Measurements from ENCODE around the gene SRGAP1.
"Not testable (repeated sequence)": the region's sequence is repeated elsewhere in the genome, so short reads cannot be mapped to it uniquely, and the experiment has no call there.

SRGAP1 gene

DNA sequence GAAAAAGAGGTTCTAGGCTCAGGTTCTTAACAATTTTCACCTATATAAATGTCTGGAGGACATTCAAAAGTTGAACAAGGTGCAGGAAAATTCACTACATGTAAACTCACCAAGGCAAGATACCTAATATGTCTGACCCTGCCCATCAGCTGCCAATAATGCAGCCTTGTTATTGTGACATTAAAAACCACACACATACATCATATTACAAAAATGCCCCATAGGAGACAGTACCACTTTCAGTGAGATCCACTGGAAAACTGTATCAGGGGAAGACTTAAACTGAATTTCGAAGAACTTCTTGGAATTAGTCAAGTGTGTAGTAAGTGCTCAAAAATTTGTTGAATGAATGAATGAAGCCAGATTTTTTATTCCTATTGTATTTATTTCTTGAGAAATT, 294.5 kb downstream of the SRGAP1 start:
- Mint-ChIP-seq H3K27ac (no peak overlapping the region), H3K4me1 (no peaks in the 10 kb centered on the region), H3K9me3 (peaks cover 7% of the 10 kb centered on the region), H3K4me3 (no peak overlapping the region), H3K27me3 (no peaks in the 10 kb centered on the region), H3K36me3 (ENCODE audit: low read depth) (no peaks in the 10 kb centered on the region)
- DNase-seq = no peak
- ATAC-seq = no peak

DNA sequence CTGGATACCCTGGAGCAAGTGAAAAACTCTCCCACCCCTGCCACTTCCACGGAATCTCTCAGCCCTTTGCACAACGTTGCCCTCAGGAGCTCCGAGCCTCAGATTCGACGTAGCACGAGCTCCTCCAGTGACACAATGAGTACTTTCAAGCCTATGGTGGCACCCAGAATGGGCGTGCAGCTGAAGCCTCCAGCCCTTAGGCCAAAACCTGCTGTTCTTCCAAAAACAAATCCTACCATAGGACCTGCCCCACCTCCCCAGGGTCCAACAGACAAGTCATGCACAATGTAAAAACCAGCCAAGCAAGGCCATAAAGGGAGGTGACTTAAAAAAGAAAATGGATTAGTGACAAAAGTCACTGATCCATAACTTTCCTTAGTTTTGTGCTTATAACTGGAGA, 297.9 kb downstream of the SRGAP1 start:
- Mint-ChIP-seq H3K4me1 (peaks cover 1% of the 10 kb centered on the region), H3K4me3 (no peak overlapping the region), H3K36me3 (ENCODE audit: low read depth) (no peaks in the 10 kb centered on the region), H3K27ac (no peak overlapping the region), H3K27me3 (no peaks in the 10 kb centered on the region), H3K9me3 (peaks cover 4% of the 10 kb centered on the region)
- DNase-seq = no peak
- ATAC-seq = no peak

DNA sequence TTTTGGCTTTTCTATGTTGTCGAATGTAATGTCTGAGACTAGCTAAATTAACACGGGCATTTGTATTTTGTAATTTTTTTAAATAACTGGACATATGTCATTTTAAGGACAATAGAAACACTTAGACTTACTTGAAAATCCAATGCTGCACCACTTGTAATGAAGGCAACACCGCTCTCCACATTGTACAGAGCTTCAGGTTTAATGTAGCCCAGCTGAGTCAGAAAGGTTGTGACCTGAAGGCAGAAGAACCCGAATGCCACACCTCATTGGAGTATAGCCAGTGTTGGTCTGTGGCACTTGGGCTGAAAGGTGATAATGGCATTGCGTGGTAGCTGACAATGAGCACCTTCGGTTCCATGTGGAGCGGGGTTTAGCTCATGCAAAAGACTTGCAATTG, 298.3 kb downstream of the SRGAP1 start:
- no peak overlapping the region for H3K4me3 Mint-ChIP-seq
- no peaks in the 10 kb centered on the region for H3K36me3 Mint-ChIP-seq (ENCODE audit: low read depth)
- peaks cover 4% of the 10 kb centered on the region for H3K9me3 Mint-ChIP-seq
- H3K27me3 Mint-ChIP-seq = no peaks in the 10 kb centered on the region
- DNase-seq (no peak), ATAC-seq (no peak)
- no peak overlapping the region for H3K27ac Mint-ChIP-seq
- H3K4me1 Mint-ChIP-seq = peaks cover 2% of the 10 kb centered on the region

DNA sequence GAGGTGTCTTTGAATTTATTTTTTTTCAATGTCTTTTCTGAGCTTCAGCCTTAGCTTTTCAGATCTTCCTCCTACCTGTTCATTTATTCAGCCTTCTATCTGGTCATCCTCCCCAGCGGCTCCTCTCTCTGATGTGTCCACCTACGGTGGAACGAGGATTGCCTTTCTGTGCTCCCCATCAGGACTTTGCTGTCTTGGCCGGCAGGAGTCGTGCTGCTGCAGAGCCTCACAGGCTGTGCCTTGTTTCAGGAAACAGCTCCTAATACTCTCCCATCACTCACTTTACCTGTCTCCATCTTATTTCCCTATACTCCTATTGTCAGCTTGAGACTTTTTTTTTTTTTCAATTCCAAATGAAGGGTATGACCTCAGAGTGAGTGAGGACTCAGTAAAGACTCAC, 300.7 kb downstream of the SRGAP1 start:
- ATAC-seq (no peak), DNase-seq (no peak)
- Mint-ChIP-seq H3K4me3 (no peak overlapping the region), H3K9me3 (no peaks in the 10 kb centered on the region), H3K27me3 (no peaks in the 10 kb centered on the region), H3K27ac (no peak overlapping the region), H3K4me1 (peaks cover 2% of the 10 kb centered on the region), H3K36me3 (ENCODE audit: low read depth) (no peaks in the 10 kb centered on the region)

DNA sequence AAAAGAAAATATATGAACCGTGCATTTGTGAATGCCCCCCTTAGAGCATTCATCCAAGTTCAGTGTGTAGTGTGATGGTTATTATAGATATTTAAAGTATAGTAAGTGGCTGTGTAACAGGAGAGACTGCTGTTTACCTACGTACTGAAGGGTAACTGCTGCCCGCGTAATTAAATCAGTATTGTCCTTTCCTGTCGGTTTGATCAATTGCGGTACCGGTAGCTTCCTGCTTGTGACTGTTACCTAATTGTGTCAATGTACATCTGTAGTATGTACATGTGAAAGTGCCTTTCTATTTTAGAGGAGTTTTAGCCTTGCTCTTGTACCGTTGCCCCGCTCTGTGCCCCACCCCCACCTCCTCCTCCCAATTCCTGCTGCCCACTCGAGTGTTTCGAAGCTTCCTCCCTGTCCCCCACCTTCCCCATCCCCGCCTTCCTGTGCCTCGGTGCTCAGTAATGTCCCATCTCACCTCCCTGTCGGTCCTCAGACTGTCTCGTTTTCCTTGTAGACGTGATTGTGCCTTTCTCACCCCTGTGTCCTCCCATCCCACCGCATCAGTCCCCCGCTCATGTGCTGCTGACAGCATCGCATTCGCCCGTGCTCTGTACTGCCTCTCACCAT, 302.6 kb downstream of the SRGAP1 start:
- ATAC-seq (peak; percentile 15), DNase-seq (no peak)
- no peaks in the 10 kb centered on the region for H3K9me3 Mint-ChIP-seq
- peaks cover 3% of the 10 kb centered on the region for H3K36me3 Mint-ChIP-seq (ENCODE audit: low read depth)
- peak overlapping the region; percentile 8 for H3K4me3 Mint-ChIP-seq
- peaks cover 2% of the 10 kb centered on the region for H3K4me1 Mint-ChIP-seq
- no peak overlapping the region for H3K27ac Mint-ChIP-seq
- no peaks in the 10 kb centered on the region for H3K27me3 Mint-ChIP-seq

DNA sequence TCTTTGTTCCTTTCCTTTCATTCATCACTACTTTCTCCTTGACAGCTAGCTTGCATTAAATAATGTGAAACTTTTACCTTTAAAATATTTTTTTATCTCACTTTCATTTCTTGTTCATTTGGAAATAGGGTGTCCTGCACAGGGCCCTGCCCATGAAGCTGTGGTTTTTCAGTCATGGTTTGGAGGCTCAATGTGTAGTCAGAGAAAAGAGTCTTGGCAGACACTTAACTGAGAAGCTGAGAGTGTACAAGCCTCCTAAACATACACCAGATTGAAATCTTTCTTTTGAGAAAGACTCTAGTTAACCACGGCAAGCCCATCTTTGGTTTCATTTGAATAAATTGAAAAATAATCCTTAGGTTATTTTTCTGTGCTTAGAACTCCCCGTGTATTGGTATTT, 303.4 kb downstream of the SRGAP1 start:
- no peak overlapping the region for H3K4me3 Mint-ChIP-seq
- peaks cover 3% of the 10 kb centered on the region for H3K36me3 Mint-ChIP-seq (ENCODE audit: low read depth)
- no peaks in the 10 kb centered on the region for H3K9me3 Mint-ChIP-seq
- peaks cover 2% of the 10 kb centered on the region for H3K4me1 Mint-ChIP-seq
- H3K27me3 Mint-ChIP-seq = no peaks in the 10 kb centered on the region
- DNase-seq (no peak), ATAC-seq (no peak)
- H3K27ac Mint-ChIP-seq = no peak overlapping the region

DNA sequence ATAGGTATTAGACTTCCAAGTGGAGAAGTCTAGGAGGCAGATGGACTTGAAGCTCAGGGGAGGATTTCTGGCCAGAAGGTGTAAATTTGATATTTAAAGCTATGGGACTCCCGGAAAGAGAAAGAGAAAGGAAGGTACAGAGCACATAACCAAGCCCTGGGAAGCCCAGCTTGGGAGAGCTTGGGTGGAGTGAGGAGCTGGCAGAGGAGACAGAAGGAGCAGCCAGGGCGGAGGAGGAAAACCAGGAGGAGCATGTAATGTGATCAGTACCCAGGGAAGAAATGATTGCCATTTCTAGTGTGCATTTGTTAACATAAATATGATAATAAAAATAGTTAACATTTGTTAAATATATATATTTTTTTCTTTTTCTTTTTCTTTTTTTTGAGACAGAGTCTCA, 310.2 kb downstream of the SRGAP1 start:
- Mint-ChIP-seq H3K27me3 (no peaks in the 10 kb centered on the region), H3K9me3 (no peaks in the 10 kb centered on the region), H3K4me1 (no peaks in the 10 kb centered on the region), H3K4me3 (no peak overlapping the region), H3K36me3 (ENCODE audit: low read depth) (peaks cover 8% of the 10 kb centered on the region), H3K27ac (no peak overlapping the region)
- ATAC-seq (no peak), DNase-seq (no peak)

DNA sequence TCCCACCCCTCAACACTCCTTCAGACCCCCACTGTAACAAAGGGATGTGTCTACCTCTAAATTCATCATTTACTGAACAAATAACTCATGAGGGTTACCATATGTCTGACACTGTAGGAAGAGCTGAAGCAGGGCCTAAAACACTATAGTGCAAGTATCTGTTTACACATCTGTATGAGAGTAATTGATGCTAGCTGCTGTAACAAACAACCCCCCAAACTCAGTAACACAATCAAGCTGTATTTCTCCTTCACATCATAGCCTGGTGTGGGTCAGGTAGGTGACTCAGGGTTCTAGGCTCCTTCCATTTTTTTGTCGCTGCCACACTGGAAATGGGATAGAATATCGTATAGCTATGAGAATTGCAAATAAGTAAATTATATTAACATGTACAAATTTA, 312.6 kb downstream of the SRGAP1 start:
- H3K27ac Mint-ChIP-seq = no peak overlapping the region
- H3K4me3 Mint-ChIP-seq = no peak overlapping the region
- no peaks in the 10 kb centered on the region for H3K4me1 Mint-ChIP-seq
- no peaks in the 10 kb centered on the region for H3K27me3 Mint-ChIP-seq
- no peak for DNase-seq
- peaks cover 5% of the 10 kb centered on the region for H3K36me3 Mint-ChIP-seq (ENCODE audit: low read depth)
- no peaks in the 10 kb centered on the region for H3K9me3 Mint-ChIP-seq
- no peak for ATAC-seq

DNA sequence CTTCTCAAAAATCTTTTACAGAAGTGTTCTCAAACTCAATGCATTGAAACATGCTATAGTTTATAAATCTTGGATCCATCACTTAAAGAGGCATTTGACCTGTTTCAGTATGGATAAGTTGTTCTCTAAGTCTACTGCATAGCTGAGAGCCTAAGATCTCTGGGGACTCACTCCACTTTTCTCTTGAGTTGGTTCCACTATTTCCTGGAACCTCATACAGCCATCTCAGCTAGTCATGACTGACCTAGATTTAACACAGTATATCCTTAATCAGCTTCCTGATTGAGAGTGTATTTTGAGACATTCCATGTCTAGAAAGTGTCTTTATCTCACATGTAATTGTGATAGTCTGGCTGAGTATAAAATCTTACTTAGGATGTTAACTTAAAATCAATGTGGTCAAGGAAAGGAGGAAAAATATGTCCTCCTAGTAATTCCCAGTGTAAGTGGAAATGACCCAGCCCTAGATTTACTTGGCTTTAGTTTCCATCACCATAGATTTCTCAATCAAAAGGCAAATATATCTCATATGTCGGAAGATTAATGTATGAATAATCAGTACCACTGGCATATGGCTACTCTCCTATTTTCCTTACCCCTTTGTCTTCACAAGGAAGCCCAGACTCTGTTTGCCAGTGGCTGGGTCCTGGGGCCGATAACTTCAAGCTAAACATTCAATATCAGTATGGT, 315.7 kb downstream of the SRGAP1 start:
- no peaks in the 10 kb centered on the region for H3K9me3 Mint-ChIP-seq
- no peaks in the 10 kb centered on the region for H3K4me1 Mint-ChIP-seq
- H3K36me3 Mint-ChIP-seq (ENCODE audit: low read depth) = peaks cover 13% of the 10 kb centered on the region
- DNase-seq (no peak), ATAC-seq (no peak)
- no peaks in the 10 kb centered on the region for H3K27me3 Mint-ChIP-seq
- H3K4me3 Mint-ChIP-seq = no peak overlapping the region
- H3K27ac Mint-ChIP-seq = no peak overlapping the region

DNA sequence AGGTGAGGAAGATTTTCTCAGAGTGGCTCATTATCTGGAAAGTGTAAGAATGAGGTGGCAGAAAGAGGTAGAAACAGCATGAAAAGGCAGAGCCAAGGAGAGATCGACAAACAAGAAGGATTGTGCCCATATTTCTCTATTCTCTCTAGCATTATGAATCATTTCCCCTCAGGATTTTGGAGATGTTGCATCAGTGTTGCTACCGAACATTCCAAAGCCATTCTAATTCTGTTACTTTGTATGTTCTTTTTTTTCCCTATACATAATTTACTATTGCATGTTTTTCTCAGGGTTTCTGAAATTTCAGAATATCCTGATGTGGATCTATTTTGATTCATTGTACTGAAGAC, 316.2 kb downstream of the SRGAP1 start:
- Mint-ChIP-seq H3K9me3 (peaks cover 3% of the 10 kb centered on the region), H3K36me3 (ENCODE audit: low read depth) (peaks cover 14% of the 10 kb centered on the region), H3K27ac (no peak overlapping the region), H3K27me3 (no peaks in the 10 kb centered on the region), H3K4me1 (no peaks in the 10 kb centered on the region), H3K4me3 (no peak overlapping the region)
- no peak for ATAC-seq
- DNase-seq = no peak

DNA sequence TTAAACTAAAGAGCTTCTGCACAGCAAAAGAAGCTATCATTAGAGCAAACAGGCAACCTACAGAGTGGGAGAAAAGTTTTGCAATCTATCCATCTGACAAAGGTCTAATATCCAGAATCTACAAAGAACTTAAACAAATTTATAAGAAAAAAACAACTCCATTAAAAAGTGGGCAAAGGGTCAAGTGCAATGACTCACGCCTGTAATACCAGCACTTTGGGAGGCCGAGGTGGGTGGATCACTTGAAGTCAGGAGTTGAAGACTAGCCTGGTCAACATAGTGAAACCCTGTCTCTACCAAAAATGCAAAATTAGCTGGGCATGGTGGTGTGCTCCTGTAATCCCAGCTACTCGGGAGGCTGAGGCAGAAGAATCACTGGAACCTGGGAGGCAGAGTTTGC, 322.1 kb downstream of the SRGAP1 start:
- peaks cover 13% of the 10 kb centered on the region for H3K36me3 Mint-ChIP-seq (ENCODE audit: low read depth)
- not testable (repeated sequence) for H3K4me1 Mint-ChIP-seq, H3K27ac Mint-ChIP-seq, H3K27me3 Mint-ChIP-seq, H3K9me3 Mint-ChIP-seq, ATAC-seq, H3K4me3 Mint-ChIP-seq, DNase-seq

DNA sequence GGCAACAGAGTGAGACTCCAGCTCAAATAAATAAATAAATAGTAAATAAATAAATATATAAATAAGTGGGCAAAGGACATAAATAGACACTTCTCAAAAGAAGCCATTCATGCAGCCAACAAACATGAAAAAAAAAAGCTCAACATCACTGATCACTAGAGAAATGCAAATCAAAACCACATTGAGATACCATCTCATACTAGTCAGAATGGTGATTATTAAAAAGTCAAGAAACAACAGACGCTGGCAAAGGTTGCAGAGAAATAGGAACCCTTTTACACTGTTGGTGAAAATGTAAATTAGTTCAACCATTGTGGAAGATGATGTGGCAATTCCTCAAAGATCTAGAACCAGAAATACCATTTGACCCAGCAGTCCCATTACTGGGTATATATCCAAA, 322.5 kb downstream of the SRGAP1 start:
- H3K4me3 Mint-ChIP-seq, H3K27ac Mint-ChIP-seq, H3K4me1 Mint-ChIP-seq, DNase-seq, H3K27me3 Mint-ChIP-seq, ATAC-seq, H3K9me3 Mint-ChIP-seq: not testable (repeated sequence)
- peaks cover 13% of the 10 kb centered on the region for H3K36me3 Mint-ChIP-seq (ENCODE audit: low read depth)

DNA sequence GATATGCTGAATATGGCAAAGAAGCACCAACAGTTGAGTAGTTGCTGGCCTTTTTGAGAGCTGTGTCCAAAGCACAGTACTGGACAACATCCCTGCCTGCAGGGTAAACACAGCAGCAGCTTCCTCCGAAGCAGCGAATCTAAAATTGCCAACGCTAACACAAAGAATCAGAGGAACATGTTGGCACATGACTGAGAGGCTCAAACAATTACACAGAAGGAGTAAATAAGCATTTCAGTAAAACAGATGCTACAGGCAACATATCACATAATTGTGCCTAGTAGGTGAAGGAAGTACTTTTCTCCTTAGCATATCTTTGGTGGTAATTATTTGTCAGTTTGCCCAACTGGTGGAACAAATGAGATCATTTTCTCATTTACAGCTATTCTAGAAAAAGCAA, 325.5 kb downstream of the SRGAP1 start:
- Mint-ChIP-seq H3K27ac (no peak overlapping the region), H3K9me3 (peaks cover 6% of the 10 kb centered on the region), H3K27me3 (no peaks in the 10 kb centered on the region), H3K4me3 (no peak overlapping the region), H3K4me1 (no peaks in the 10 kb centered on the region), H3K36me3 (ENCODE audit: low read depth) (peaks cover 8% of the 10 kb centered on the region)
- DNase-seq (no peak), ATAC-seq (no peak)

DNA sequence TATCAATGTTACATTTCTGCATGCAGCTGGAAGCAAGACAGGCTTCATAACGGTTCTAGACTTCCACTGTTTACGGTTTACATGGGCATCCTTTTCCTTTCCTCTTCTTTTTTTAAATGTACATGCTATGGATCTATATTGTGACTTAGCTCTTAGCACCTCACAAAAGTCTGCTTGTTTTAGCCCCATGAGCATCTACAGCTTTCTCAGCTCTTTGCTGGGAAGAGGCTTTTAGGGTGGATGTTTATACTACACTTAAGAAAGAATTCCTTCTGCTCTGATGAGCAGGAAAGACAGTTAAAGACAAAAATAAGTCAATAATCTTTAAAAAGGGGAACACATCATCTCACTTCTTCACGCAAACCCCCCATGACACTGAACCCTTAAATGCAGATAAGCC, 326.2 kb downstream of the SRGAP1 start:
- Mint-ChIP-seq H3K36me3 (ENCODE audit: low read depth) (peaks cover 4% of the 10 kb centered on the region), H3K27ac (no peak overlapping the region), H3K4me3 (no peak overlapping the region), H3K4me1 (no peaks in the 10 kb centered on the region), H3K27me3 (no peaks in the 10 kb centered on the region), H3K9me3 (peaks cover 2% of the 10 kb centered on the region)
- ATAC-seq = no peak
- no peak for DNase-seq

DNA sequence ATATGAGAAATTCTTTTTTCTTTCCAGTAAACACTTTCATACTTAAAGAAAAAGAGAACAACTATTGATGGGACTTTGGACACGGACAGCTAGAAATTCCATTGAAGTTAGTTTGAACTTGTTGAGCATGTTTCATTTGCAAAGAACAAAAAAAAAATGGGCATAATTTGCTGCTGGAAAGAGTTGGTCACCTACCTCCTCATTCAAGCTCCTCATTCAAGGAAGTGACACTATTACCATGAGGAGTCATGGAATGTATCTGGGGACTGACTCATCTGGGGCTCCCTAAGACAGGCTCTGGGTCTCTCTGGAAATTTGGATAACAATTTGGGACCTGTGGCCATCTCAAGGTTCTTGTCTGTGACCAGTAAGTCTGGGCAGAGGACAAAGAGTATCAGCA, 327.2 kb downstream of the SRGAP1 start:
- no peaks in the 10 kb centered on the region for H3K27me3 Mint-ChIP-seq
- H3K4me3 Mint-ChIP-seq = no peak overlapping the region
- no peaks in the 10 kb centered on the region for H3K9me3 Mint-ChIP-seq
- H3K4me1 Mint-ChIP-seq = no peaks in the 10 kb centered on the region
- DNase-seq = no peak
- no peak for ATAC-seq
- H3K36me3 Mint-ChIP-seq (ENCODE audit: low read depth) = peaks cover 2% of the 10 kb centered on the region
- no peak overlapping the region for H3K27ac Mint-ChIP-seq

Data from activated naive CD8-positive, alpha-beta T cell treated with anti-CD3 and anti-CD28 coated beads, Interleukin-2, amount 50 U/mL, for 24 hours (primary cell).